Uterus (tissue), 4 donors: ENCODE data around the gene SLCO1B1. TPM values are rescaled to one million over a fixed set of nuclear protein-coding genes. Genes with fewer than 3 reads are reported as not detected.

Experiments used
- DNase-seq, 2 donors: peaks; one replicate each; pipeline ENCODE4 v3.0.0-alpha.2; 2019 to 2020
- H3K27ac ChIP-seq, 2 donors: fragments of 200-600 bp; sonication (generic); 1 replicate in 1 of 2; 2 replicates in 1 of 2; pipeline ENCODE4 v1.5.1; 2016 to 2018
- H3K27me3 ChIP-seq, 2 donors: fragments of 200-600 bp; sonication (generic); one replicate each; pipeline ENCODE4 v1.5.1; 2018 to 2019; ENCODE audit warnings: control low read depth in 1 of 2
- H3K36me3 ChIP-seq, 2 donors: fragments of 200-600 bp; sonication (generic); one replicate each; pipeline ENCODE4 v1.5.1; 2019; ENCODE audit warnings: control low read depth in 1 of 2
- H3K4me1 ChIP-seq, 2 donors: fragments of 200-600 bp; sonication (generic); one replicate each; pipeline ENCODE4 v1.5.1; 2018 to 2019; ENCODE audit warnings: control low read depth in 1 of 2
- H3K4me3 ChIP-seq, 2 donors: fragments of 200-600 bp; sonication (generic); 1 replicate in 1 of 2; 2 replicates in 1 of 2; pipeline ENCODE4 v1.5.1; 2018 to 2019; ENCODE audit warnings: mild to moderate bottlenecking in 1 of 2
- H3K9me3 ChIP-seq, 2 donors: fragments of 200-600 bp; sonication (generic); one replicate each; pipeline ENCODE4 v1.5.1; 2019; ENCODE audit warnings: control low read depth in 1 of 2
- CTCF ChIP-seq, 4 experiments: fragments of 200-600 bp in 2 of 4; fragments of 450-650 bp in 2 of 4; sonication (generic) in 2 of 4; IDR thresholded peaks; one replicate each; pipeline ENCODE4 v1.5.1; 2016 to 2019; ENCODE audit warnings: antibody characterized with exemption in 4 of 4, mild to moderate bottlenecking in 2 of 4, moderate library complexity in 1 of 4
- POLR2A ChIP-seq, 2 donors: fragments of 450-650 bp; IDR thresholded peaks; one replicate each; pipeline ENCODE4 v1.6.1; 2016; ENCODE audit warnings: antibody characterized with exemption in 2 of 2, mild to moderate bottlenecking in 1 of 2, moderate library complexity in 1 of 2
- intact Hi-C: fragments of 100-400 bp; cut with DNase I; formaldehyde crosslinking; loops from one replicate; pipeline ENCODE4 v1.15.1; 2023; ENCODE audit warnings: low total_unique reads
- total RNA-seq, 4 donors: library from RNA; depleted of rRNA in 3 of 4; stranded (reverse); fragments of >200 nt in 3 of 4; gene quantifications; one replicate each; pipeline versions ENCODE4 v1.1.0 to v1.2.4, GENCODE V29; 2014 to 2023
- donor health status: DM: yes; HTN: yes; CAD: no.

SLCO1B1 gene
- total RNA-seq, 4 donors from 2014 or later, result 0.35 TPM; not detected in 3

DNA sequence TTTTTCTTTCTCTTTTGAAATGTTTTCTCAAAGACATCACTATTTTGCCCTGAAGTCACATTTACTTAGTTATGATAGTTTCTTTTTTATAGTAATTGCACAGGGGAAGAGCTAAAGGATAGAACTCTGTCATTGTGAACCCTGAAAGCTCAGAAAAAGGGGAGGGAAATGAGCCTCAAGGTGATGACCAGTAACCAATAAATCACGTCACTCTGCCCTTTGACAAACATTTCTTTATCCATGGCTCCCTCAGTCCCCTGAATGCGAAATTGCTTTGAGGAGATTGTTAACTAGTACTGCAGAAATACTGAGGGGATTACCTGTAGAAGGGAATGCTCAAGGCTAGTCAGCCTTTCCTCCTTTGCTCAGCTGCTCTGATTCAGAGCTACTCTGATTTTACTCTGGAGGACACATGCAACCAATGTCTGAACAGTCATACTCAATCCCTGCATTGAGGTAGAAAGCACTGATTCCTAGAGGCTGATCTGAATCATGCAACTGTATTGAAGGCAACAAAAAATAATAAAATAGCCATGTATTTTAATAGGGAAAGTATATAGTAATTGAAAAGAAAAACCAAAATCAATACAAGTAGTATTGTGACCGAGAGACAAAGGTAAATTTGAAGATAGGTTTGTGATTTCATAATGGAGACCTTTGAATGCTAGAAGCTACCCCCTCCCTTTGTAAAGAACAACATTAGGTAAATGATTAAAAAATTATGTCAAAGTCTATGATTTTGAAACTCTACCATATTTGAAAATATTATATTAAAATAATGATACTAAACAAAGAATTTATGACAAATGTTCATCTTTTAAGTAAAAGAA is 24.7 kb downstream of the SLCO1B1 start:
- intact Hi-C loops, result no loop called here
- no peaks in the 10 kb centered on the region for H3K36me3 ChIP-seq
- no peaks in the 10 kb centered on the region for H3K9me3 ChIP-seq
- no peak overlapping the region for H3K4me3 ChIP-seq
- no peaks in the 10 kb centered on the region for H3K27me3 ChIP-seq
- no peak for DNase-seq
- H3K4me1 ChIP-seq, result no peaks in the 10 kb centered on the region
- TF ChIP-seq CTCF (IDR thresholded peaks at IDR 0.05), result no peak
- no peak for TF ChIP-seq POLR2A (IDR thresholded peaks at IDR 0.05)
- H3K27ac ChIP-seq, result no peak overlapping the region

DNA sequence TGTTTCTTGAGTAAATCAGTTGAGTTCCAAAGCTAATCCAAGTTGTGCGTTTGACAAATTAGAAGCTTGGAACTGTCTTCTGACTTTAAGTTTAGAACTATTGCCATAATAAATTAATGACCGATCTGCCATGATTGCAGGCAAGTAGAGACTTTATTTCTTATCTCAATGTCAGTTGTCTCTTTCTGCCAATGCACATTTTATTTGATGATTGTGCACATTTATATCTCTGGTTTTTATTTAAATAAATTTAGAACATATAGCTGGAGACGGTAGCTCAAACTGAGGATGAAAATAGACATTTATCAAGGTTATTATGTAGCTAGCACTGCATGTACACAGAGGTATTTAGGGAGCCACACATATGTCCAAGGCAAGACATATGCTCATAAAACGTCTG is 34.1 kb downstream of the SLCO1B1 start:
- Histone ChIP-seq H3K4me3 (no peak overlapping the region), H3K27me3 (no peaks in the 10 kb centered on the region), H3K36me3 (no peaks in the 10 kb centered on the region), H3K9me3 (no peaks in the 10 kb centered on the region), H3K4me1 (no peaks in the 10 kb centered on the region), H3K27ac (no peak overlapping the region)
- intact Hi-C loops, result no loop called here
- TF ChIP-seq CTCF (IDR thresholded peaks at IDR 0.05), result no peak
- TF ChIP-seq POLR2A (IDR thresholded peaks at IDR 0.05), result no peak
- DNase-seq, result no peak

GRCh38 chr12:21169878-21170472 is 39.0 kb downstream of the SLCO1B1 start:
- Histone ChIP-seq H3K9me3 (no peaks in the 10 kb centered on the region), H3K4me3 (no peak overlapping the region), H3K27ac (no peak overlapping the region), H3K36me3 (no peaks in the 10 kb centered on the region), H3K4me1 (no peaks in the 10 kb centered on the region), H3K27me3 (no peaks in the 10 kb centered on the region)
- TF ChIP-seq POLR2A (IDR thresholded peaks at IDR 0.05) (no peak), CTCF (IDR thresholded peaks at IDR 0.05) (peak in 2 of 4 experiments; percentile 21 to 27)
- intact Hi-C loops, result no loop called here
- DNase-seq, result no peak

GRCh38 chr12:21172079-21172478 is 41.1 kb downstream of the SLCO1B1 start:
- no peak overlapping the region for H3K4me3 ChIP-seq
- no peaks in the 10 kb centered on the region for H3K9me3 ChIP-seq
- H3K4me1 ChIP-seq, result no peaks in the 10 kb centered on the region
- DNase-seq, result no peak
- TF ChIP-seq CTCF (IDR thresholded peaks at IDR 0.05), result no peak
- TF ChIP-seq POLR2A (IDR thresholded peaks at IDR 0.05), result no peak
- intact Hi-C loops, result no loop called here
- no peaks in the 10 kb centered on the region for H3K36me3 ChIP-seq
- H3K27me3 ChIP-seq, result no peaks in the 10 kb centered on the region
- H3K27ac ChIP-seq, result no peak overlapping the region

DNA sequence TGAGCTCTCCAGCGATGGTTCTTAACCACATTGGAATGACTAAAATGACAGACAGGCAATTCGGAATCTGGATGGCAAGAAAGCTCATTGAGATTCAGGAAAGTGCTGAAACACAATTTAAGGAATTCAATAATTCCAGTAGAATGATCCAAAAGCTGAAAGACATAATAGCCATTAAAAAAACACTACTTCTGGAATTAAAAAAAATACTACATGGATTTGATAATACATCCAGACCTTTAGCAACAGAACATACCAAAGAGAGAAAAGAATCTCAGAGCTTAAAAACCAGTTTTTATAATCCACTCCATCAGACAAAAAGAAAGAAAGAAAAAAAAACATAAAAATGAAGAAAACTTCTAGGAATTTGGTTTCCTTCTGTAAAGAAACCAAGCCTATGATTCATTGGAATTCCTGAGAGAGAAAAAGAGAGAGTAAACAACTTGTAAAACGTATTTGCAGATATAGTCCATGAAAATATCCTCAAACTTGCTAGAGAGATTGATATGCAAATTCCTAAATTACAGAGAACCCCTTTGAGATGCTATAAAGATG is 52.8 kb downstream of the SLCO1B1 start:
- no peak for DNase-seq
- Histone ChIP-seq H3K27me3 (no peaks in the 10 kb centered on the region), H3K9me3 (no peaks in the 10 kb centered on the region), H3K27ac (no peak overlapping the region), H3K36me3 (no peaks in the 10 kb centered on the region), H3K4me1 (no peaks in the 10 kb centered on the region), H3K4me3 (no peak overlapping the region)
- no peak for TF ChIP-seq CTCF (IDR thresholded peaks at IDR 0.05)
- TF ChIP-seq POLR2A (IDR thresholded peaks at IDR 0.05), result no peak
- intact Hi-C loops, result no loop called here
